ENCODE measurements around the gene VPS35L. TPM values are rescaled to one million over a fixed set of nuclear protein-coding genes. Genes with fewer than 3 reads are reported as not detected.

VPS35L gene
- total RNA-seq, 1 experiment from 2014 or later = 51.1 TPM

GRCh38 chr16:19717314-19717713 lies 161.8 kb downstream of the VPS35L start:
- Histone ChIP-seq H3K4me3 (ENCODE audit: low read depth, low read length, poor library complexity, severe bottlenecking) (peak overlapping the region; percentile 81), H3K27ac (ENCODE audit: low read depth, low read length, poor library complexity, severe bottlenecking) (peak overlapping the region; percentile 77), H3K36me3 (ENCODE audit: insufficient read depth, low read length, poor library complexity, severe bottlenecking) (peaks cover 20% of the 10 kb centered on the region), H3K27me3 (replicated peaks; ENCODE audit: insufficient read depth, low read depth, low read length, poor library complexity) (no peaks in the 10 kb centered on the region), H3K4me1 (ENCODE audit: insufficient read depth, low read length, poor library complexity, severe bottlenecking) (peaks cover 6% of the 10 kb centered on the region), H3K9me3 (ENCODE audit: low read depth, low read length, poor library complexity, severe bottlenecking) (no peaks in the 10 kb centered on the region)
- ChIA-PET CTCF (no interaction called here), POLR2A (ENCODE audit: low non-redundant PET) (no interaction called here)
- BruUV-seq (replicated peaks) = TSS peak; percentile 50
- intact Hi-C loops (cut with micrococcal nuclease; ENCODE audit: unreplicated experiment) = loop anchor here (2.0 kb wide), 1 partner anchor 21 kb away; no protein-coding TSS in a partner anchor
- peak; percentile 35 for DNase-seq (ENCODE audit: low spot score)
- TF ChIP-seq EZH2 (IDR thresholded peaks at IDR 0.05; ENCODE audit: borderline replicate concordance, low read depth, low read length, poor library complexity, severe bottlenecking) = no peak

GRCh38 chr16:19717741-19718623 lies 162.5 kb downstream of the VPS35L start, which contains the start of the genes IQCK and KNOP1:
TSS of gene IQCK (plus strand) at chr16:19718271. CDS start at chr16:19718307, 36 bp downstream.
TSS of gene KNOP1 (minus strand) at chr16:19718227. CDS start at chr16:19715035, 3,192 bp downstream.
- intact Hi-C loops (cut with micrococcal nuclease; ENCODE audit: unreplicated experiment) = loop anchor here (2.0 kb wide), 2 partner anchors 21 to 165 kb away; no protein-coding TSS in a partner anchor
- Histone ChIP-seq H3K36me3 (ENCODE audit: insufficient read depth, low read length, poor library complexity, severe bottlenecking) (peaks cover 16% of the 10 kb centered on the region), H3K4me3 (ENCODE audit: low read depth, low read length, poor library complexity, severe bottlenecking) (peak within 1 kb of the TSS; percentile 81), H3K27ac (ENCODE audit: low read depth, low read length, poor library complexity, severe bottlenecking) (peak within 1 kb of the TSS; percentile 77), H3K9me3 (ENCODE audit: low read depth, low read length, poor library complexity, severe bottlenecking) (no peaks in the 10 kb centered on the region), H3K27me3 (replicated peaks; ENCODE audit: insufficient read depth, low read depth, low read length, poor library complexity) (no peaks in the 10 kb centered on the region), H3K4me1 (ENCODE audit: insufficient read depth, low read length, poor library complexity, severe bottlenecking) (peaks cover 6% of the 10 kb centered on the region)
- no TSS peak for BruUV-seq (replicated peaks)
- ChIA-PET POLR2A (ENCODE audit: low non-redundant PET) (no interaction called here), CTCF (no interaction called here)
- DNase-seq (ENCODE audit: low spot score) = peak; percentile 94
- no peak for TF ChIP-seq CTCF (conservative IDR thresholded peaks at IDR 0.05; ENCODE audit: low read depth, low read length)

- BruUV-seq (replicated peaks) = no TSS peak
- intact Hi-C loops (cut with micrococcal nuclease; ENCODE audit: unreplicated experiment) = loop anchor here (2.0 kb wide), 1 partner anchor 164 kb away; no protein-coding TSS in a partner anchor
- CTCF ChIA-PET = no interaction called here
- peak; percentile 33 for DNase-seq (ENCODE audit: low spot score)
- H3K4me3 ChIP-seq (ENCODE audit: low read depth, low read length, poor library complexity, severe bottlenecking) = peak overlapping the region; percentile 81
- no peaks in the 10 kb centered on the region for H3K9me3 ChIP-seq (ENCODE audit: low read depth, low read length, poor library complexity, severe bottlenecking)
- H3K27ac ChIP-seq (ENCODE audit: low read depth, low read length, poor library complexity, severe bottlenecking) = peak overlapping the region; percentile 77
- POLR2A ChIA-PET (ENCODE audit: low non-redundant PET) = no interaction called here
- no peak for TF ChIP-seq CTCF (conservative IDR thresholded peaks at IDR 0.05; ENCODE audit: low read depth, low read length)
- no peak for TF ChIP-seq EZH2 (IDR thresholded peaks at IDR 0.05; ENCODE audit: borderline replicate concordance, low read depth, low read length, poor library complexity, severe bottlenecking)
- peaks cover 11% of the 10 kb centered on the region for H3K36me3 ChIP-seq (ENCODE audit: insufficient read depth, low read length, poor library complexity, severe bottlenecking)
- peaks cover 12% of the 10 kb centered on the region for H3K4me1 ChIP-seq (ENCODE audit: insufficient read depth, low read length, poor library complexity, severe bottlenecking)
- no peaks in the 10 kb centered on the region for H3K27me3 ChIP-seq (replicated peaks; ENCODE audit: insufficient read depth, low read depth, low read length, poor library complexity)
Observed at GRCh38 chr16:19718624-19718965, 163.1 kb downstream of the VPS35L start.

Data from A673 (cell line).